Heart left ventricle (tissue), 13 donors: ENCODE measurements around the gene TPK1.

ENCODE experiments used
- CTCF ChIP-seq, 12 donors: fragments of 200-600 bp; sonication (generic) in 4 of 12; IDR thresholded peaks; one replicate each; pipeline versions ENCODE4 v1.5.0 to v1.8.0; 2018 to 2022; ENCODE audit warnings: antibody characterized with exemption in 12 of 12, mild to moderate bottlenecking in 5 of 12
- POLR2A ChIP-seq, 2 donors: fragments of 450-650 bp; IDR thresholded peaks; one replicate each; pipeline ENCODE4 v1.6.1; 2017; ENCODE audit warnings: antibody characterized with exemption in 2 of 2, mild to moderate bottlenecking in 2 of 2, moderate library complexity in 2 of 2
- donor health status: ischemic (EF 13 %, LVEDD 7.1; RV severe dilation, severe dysfunction).
- donor health status: DM: no; HTN: yes; CAD: no.
- donor health status: DM: no; HTN: no; CAD: no.
- donor health status: ischemic (EF 25% LVEDD 6.9; RV normal size, moderate dysfunction).
- donor health status: ischemic (EF 25% LVEDD 5.7; RV mildly dilated, moderate dysfunction).
- donor health status: ischemic (EF 35%, LVEDD 5.7; RV mildly dilated, moderate dysfunction).
- donor health status: nonischemic (EF 11% LVEDD 7.7; RV severe dilation, severe dysfunction).
- donor health status: DM: yes; HTN: yes; CAD: no.
- donor health status: PGD.
- donor health status: ischemic (EF 29% LVEDD 5.4; RV normal size, mild dysfunction).
- donor health status: nonischemic (EF 23%, LVEDD 6.1; RV moderate dilation, normal function).

- TF ChIP-seq CTCF (IDR thresholded peaks at IDR 0.05) (no peak), POLR2A (IDR thresholded peaks at IDR 0.05) (no peak)
Observed at GRCh38 chr7:144649120-144649519, 186.7 kb downstream of the TPK1 start.
